HUES64 (cell line): ENCODE measurements around the gene COL4A1.

Source experiments
- H3K27ac ChIP-seq: 2 replicates; pipeline ENCODE4 v1.7.0; 2013; ENCODE audit warnings: low read depth, low read length, inconsistent platforms
- H3K27me3 ChIP-seq: 2 replicates; pipeline ENCODE4 v1.6.1; 2013; ENCODE audit warnings: mild to moderate bottlenecking, low read length; ENCODE audit not compliant: insufficient read depth
- H3K36me3 ChIP-seq: 2 replicates; pipeline ENCODE4 v1.6.1; 2013; ENCODE audit warnings: mild to moderate bottlenecking, low read length; ENCODE audit not compliant: insufficient read depth
- H3K4me1 ChIP-seq: 2 replicates; pipeline ENCODE4 v1.6.1; 2013; ENCODE audit warnings: mild to moderate bottlenecking, low read length, moderate library complexity; ENCODE audit not compliant: insufficient read depth
- H3K4me3 ChIP-seq: 2 replicates; pipeline ENCODE4 v1.5.1; 2013; ENCODE audit warnings: mild to moderate bottlenecking, low read length, moderate library complexity
- H3K9ac ChIP-seq: 2 replicates; pipeline ENCODE4 v1.6.1; 2013; ENCODE audit warnings: mild to moderate bottlenecking, low read depth, low read length
- H3K9me3 ChIP-seq: 2 replicates; pipeline ENCODE4 v1.6.1; 2013; ENCODE audit warnings: low read depth, low read length; ENCODE audit not compliant: insufficient read depth
- WGBS: fragments of 150-250, 120-280 bp; methylation state at CpG from one replicate; pipeline ENCODE4 v1.1.7; 2013; ENCODE audit warnings: missing lambda C conversion rate; 5-methylcytosine and 5-hydroxymethylcytosine counted together

Gene COL4A1

DNA sequence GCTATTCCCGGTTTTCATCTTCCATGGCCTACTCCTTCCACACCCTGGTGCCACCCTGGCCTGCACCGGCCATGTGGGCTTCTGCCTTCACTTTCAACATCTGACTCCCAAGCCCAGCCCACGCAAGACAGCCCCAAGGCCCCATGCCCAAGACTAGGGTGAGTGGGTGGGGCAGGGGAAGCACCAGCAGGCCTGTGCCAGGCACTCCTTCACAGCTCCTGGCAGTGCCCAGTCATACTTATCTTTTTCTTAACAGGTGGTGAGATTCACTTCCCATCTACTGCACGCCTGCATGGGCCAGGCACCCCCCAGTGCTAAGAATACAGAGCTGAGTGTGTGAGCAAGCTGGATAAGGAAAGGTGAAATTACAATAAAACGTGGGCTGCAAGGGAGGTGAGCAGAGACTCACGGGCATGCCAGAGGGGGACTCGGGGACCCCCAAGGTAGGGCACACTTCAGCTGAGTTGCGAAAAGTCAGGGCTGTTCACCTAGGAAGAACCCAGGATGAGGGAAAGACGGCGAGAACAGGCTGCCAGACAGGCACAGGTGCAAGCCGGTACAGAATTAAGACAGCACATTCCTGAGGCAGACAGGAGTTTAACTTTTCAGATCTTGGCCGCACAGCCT, 55.7 kb downstream of the COL4A1 start:
- Histone ChIP-seq H3K9ac (no peak overlapping the region), H3K27me3 (no peaks in the 10 kb centered on the region), H3K4me3 (no peak overlapping the region), H3K4me1 (peaks cover 7% of the 10 kb centered on the region), H3K27ac (no peak overlapping the region), H3K36me3 (no peaks in the 10 kb centered on the region), H3K9me3 (no peaks in the 10 kb centered on the region)
- WGBS: 92% methylated on average over 12 of the region's 12 CpGs

DNA sequence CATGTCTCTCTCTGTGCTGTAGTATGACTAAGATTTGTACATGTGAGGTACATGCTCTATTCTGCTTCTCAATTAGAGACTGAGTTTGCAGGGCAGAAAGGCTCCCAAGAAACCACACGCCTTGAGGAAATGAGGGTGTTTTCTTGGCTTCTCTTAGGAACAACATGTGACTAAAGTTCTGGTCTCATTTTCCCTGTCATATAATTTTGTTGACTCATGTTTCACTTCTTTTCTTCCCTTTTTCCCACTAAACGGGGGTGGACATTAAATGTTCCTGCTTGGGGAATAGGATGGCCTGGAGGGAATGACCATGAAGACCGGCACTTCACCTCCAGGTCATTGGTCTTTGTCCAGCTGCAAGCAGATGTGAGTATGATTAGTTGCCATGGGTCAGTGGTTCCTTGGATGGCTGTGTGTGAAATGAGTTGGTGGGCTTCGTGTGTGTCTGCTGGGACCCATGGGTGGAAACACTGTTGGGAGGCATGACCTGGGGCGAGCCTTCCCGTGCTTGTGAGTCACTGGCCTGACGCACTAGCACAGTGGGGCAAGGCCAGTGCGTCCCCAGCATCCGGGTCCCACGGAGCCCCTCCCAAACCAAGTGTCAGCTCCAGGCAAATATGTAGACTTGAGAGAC, 56.6 kb downstream of the COL4A1 start:
- Histone ChIP-seq H3K36me3 (no peaks in the 10 kb centered on the region), H3K27ac (no peak overlapping the region), H3K9ac (no peak overlapping the region), H3K4me3 (no peak overlapping the region), H3K27me3 (no peaks in the 10 kb centered on the region), H3K9me3 (no peaks in the 10 kb centered on the region), H3K4me1 (peaks cover 9% of the 10 kb centered on the region)
- 92% methylated on average over 10 of the region's 10 CpGs for WGBS

DNA sequence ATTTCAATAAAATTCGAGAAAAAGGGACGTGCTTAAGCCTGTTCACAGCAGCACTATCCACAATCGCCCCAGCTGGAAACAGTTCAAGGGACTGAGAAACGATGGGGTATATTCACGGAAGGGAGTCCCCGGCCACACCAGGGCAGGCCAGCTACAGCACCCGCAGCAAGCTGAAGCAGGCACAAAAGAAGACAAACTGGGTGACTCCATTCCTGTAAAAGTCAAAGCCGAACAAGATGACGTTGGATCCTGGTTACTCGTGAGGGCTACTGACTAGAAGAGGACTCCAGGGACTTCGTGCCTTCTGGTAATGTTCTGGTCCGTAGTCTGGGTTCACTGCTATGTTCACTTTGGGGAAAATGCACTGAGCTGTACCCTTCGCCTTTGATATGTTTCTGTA, 57.6 kb downstream of the COL4A1 start:
- H3K9ac ChIP-seq: no peak overlapping the region
- no peaks in the 10 kb centered on the region for H3K9me3 ChIP-seq
- H3K4me1 ChIP-seq: peaks cover 9% of the 10 kb centered on the region
- H3K36me3 ChIP-seq: no peaks in the 10 kb centered on the region
- H3K27ac ChIP-seq: no peak overlapping the region
- no peak overlapping the region for H3K4me3 ChIP-seq
- no peaks in the 10 kb centered on the region for H3K27me3 ChIP-seq
- 95% methylated on average over 12 of the region's 13 CpGs for WGBS

DNA sequence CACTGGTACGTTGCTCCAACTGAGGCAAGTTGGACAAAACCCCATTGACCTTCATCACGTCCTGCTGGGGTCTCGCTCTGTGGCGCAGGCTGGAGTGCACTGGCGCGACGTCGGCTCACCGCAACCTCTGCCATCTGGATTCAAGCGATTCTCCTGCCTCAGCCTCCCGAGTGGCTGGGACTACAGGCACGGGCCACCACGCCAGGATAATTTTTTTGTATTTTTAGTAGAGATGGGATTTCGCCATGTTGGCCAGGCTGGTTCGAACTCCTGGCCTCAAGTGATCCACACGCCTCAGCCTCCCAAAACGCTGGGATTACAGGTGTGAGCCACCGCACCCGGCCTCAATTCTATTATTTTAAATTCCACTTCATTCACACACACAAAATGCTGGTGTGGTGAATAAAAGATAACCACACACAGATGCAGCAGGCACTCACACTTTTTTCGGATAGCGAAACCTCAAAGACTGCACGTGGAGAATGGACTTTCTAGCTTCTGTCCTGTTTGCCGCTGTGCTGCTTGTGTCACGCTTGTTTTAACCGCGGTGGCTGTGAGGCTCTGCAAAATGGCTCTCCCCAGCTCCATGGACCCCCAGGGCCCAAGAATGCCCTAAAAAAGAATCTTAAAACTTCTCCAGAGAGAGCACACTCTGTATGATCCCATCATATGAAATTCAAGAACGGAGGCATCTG, 58.4 kb downstream of the COL4A1 start:
- Histone ChIP-seq H3K4me3 (no peak overlapping the region), H3K4me1 (peaks cover 9% of the 10 kb centered on the region), H3K9ac (no peak overlapping the region), H3K27ac (no peak overlapping the region), H3K36me3 (no peaks in the 10 kb centered on the region), H3K9me3 (no peaks in the 10 kb centered on the region), H3K27me3 (no peaks in the 10 kb centered on the region)
- 96% methylated on average over 27 of the region's 27 CpGs for WGBS

DNA sequence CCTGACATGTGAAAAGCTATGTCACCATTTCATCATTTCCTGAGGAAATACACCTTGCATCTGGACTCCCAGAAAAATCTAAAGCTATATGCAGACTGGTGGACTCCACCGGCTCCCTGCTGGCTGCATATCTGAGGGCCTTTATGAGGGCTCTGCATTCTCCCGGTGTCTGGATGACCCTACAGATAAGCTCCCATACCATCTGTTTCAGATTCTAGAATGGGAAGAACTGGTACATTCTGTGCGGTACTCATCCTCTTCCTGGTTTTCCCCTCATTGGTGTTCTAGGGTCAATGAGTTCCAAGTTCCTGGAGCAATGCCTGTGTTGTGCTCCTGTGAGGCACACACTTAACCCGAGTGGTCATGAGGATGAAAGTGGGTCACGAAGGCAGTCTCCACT, 60.4 kb downstream of the COL4A1 start:
- H3K27me3 ChIP-seq: no peaks in the 10 kb centered on the region
- no peaks in the 10 kb centered on the region; the same call in 1 of the 2 replicates for H3K36me3 ChIP-seq
- H3K27ac ChIP-seq: no peak overlapping the region
- H3K9me3 ChIP-seq: no peaks in the 10 kb centered on the region
- 74% methylated on average over 5 of the region's 5 CpGs for WGBS
- H3K4me3 ChIP-seq: no peak overlapping the region
- H3K9ac ChIP-seq: no peak overlapping the region
- H3K4me1 ChIP-seq: peaks cover 9% of the 10 kb centered on the region

DNA sequence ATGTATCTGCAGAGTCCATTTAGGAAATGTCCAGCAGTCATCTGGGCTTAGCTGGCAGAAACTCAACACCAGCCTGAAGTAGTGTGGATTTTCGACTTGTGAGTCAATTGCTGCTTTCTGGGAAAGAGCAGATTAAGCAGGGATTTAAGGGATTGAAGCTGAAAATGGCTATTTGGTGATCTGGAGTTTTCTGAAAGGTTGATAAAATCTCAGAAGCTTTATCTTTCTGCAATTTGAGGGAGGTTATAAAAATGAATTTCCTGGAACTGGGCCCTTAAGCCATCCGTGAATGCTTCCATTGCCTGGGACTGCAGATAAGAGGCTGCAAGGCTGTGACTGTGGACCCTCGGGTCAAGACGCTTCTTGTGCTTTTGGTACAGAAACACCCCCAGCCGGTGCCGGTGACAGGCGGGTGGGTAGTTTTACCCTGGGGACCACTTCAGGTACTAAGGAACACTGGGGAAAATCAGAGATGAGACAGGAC, 61.5 kb downstream of the COL4A1 start:
- Histone ChIP-seq H3K4me1 (peaks cover 9% of the 10 kb centered on the region), H3K27ac (no peak overlapping the region), H3K4me3 (no peak overlapping the region), H3K36me3 (no peaks in the 10 kb centered on the region; the same call in 1 of the 2 replicates), H3K9ac (no peak overlapping the region), H3K9me3 (no peaks in the 10 kb centered on the region), H3K27me3 (no peaks in the 10 kb centered on the region)
- WGBS: 89% methylated on average over 7 of the region's 7 CpGs

- 93% methylated on average over 9 of the region's 9 CpGs for WGBS
- no peak overlapping the region for H3K27ac ChIP-seq
- no peak overlapping the region for H3K4me3 ChIP-seq
- no peaks in the 10 kb centered on the region for H3K9me3 ChIP-seq
- H3K27me3 ChIP-seq: no peaks in the 10 kb centered on the region
- peaks cover 9% of the 10 kb centered on the region for H3K4me1 ChIP-seq
- H3K36me3 ChIP-seq: no peaks in the 10 kb centered on the region; the same call in 1 of the 2 replicates
- H3K9ac ChIP-seq: no peak overlapping the region
Observed at GRCh38 chr13:110244976-110245375, 62.0 kb downstream of the COL4A1 start.

GRCh38 chr13:110244071-110244830, 62.7 kb downstream of the COL4A1 start:
- H3K4me3 ChIP-seq: no peak overlapping the region
- H3K4me1 ChIP-seq: peaks cover 9% of the 10 kb centered on the region
- no peaks in the 10 kb centered on the region for H3K27me3 ChIP-seq
- WGBS: 89% methylated on average over 6 of the region's 7 CpGs
- H3K9me3 ChIP-seq: no peaks in the 10 kb centered on the region
- H3K27ac ChIP-seq: no peak overlapping the region
- H3K36me3 ChIP-seq: no peaks in the 10 kb centered on the region; the same call in 1 of the 2 replicates
- H3K9ac ChIP-seq: no peak overlapping the region

DNA sequence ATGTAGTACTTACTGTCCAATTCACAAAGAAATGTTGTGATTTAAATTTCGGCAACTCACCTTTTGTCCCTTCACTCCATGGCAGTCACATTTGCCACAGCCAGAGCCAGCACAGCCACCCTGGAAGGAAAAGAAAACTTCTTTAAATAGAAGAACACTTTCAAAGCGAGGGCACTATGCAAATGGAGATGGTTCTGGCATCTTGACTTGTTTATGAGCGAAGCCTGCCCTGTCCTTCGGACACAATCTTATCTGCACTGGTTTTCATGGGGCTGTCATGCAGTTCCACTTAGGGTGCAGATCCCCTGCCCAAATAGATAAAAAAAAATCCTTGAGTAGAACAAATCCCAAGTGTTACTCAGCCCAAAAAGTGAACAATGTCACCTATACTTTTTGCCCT, 64.3 kb downstream of the COL4A1 start:
- Histone ChIP-seq H3K27ac (no peak overlapping the region), H3K9me3 (no peaks in the 10 kb centered on the region), H3K9ac (no peak overlapping the region), H3K36me3 (no peaks in the 10 kb centered on the region; the same call in 1 of the 2 replicates), H3K4me1 (peaks cover 9% of the 10 kb centered on the region), H3K4me3 (no peak overlapping the region), H3K27me3 (no peaks in the 10 kb centered on the region)
- 82% methylated on average over 4 of the region's 4 CpGs for WGBS

- Histone ChIP-seq H3K4me1 (no peaks in the 10 kb centered on the region), H3K9ac (no peak overlapping the region), H3K27me3 (no peaks in the 10 kb centered on the region), H3K36me3 (no peaks in the 10 kb centered on the region; the same call in 1 of the 2 replicates), H3K9me3 (no peaks in the 10 kb centered on the region), H3K4me3 (no peak overlapping the region), H3K27ac (no peak overlapping the region)
- 92% methylated on average over 7 of the region's 7 CpGs for WGBS
Observed at GRCh38 chr13:110240943-110241342, 66.0 kb downstream of the COL4A1 start.

DNA sequence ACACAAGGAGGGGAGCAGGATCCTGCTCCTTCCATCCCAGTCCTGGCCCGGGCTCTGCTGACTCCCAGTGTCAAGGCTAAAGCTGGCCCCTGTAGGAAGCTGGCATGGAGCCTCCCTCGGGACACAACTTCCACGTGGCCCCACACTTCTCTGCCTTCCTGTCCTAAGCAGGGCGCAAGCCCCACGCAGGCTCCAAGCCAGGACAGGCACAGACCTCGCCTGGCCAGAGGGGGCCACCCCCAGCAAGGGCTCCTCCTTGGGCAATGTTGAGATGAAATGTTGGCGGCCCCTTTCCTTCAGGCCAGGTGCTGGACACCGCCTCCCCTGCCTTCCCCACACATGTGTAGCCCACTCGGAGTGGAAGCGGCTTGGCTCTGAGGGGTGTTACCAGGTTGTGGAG, 66.6 kb downstream of the COL4A1 start:
- Histone ChIP-seq H3K36me3 (no peaks in the 10 kb centered on the region; the same call in 1 of the 2 replicates), H3K4me1 (no peaks in the 10 kb centered on the region), H3K9ac (no peak overlapping the region), H3K27ac (no peak overlapping the region), H3K9me3 (no peaks in the 10 kb centered on the region), H3K4me3 (no peak overlapping the region), H3K27me3 (no peaks in the 10 kb centered on the region)
- 93% methylated on average over 9 of the region's 10 CpGs for WGBS
